HEK293 (cell line): Measurements from ENCODE around the gene BPIFB4.

Experiments
- CTCF ChIP-seq: fragments of 450-650 bp; formaldehyde crosslinking; IDR thresholded peaks from 2 replicates; pipeline ENCODE4 v1.5.1; 2016; ENCODE audit warnings: missing biosample characterization, missing genetic modification characterization
- GLIS2 ChIP-seq: fragments of 450-650 bp; formaldehyde crosslinking; IDR thresholded peaks from 2 replicates; pipeline ENCODE4 v1.5.1; 2016; ENCODE audit warnings: missing biosample characterization, missing genetic modification characterization
- MYNN ChIP-seq: fragments of 450-650 bp; formaldehyde crosslinking; IDR thresholded peaks from 2 replicates; pipeline ENCODE4 v1.5.1; 2016; ENCODE audit warnings: missing biosample characterization, missing genetic modification characterization, borderline replicate concordance
- YY1 ChIP-seq: fragments of 450-650 bp; formaldehyde crosslinking; IDR thresholded peaks from 2 replicates; pipeline ENCODE4 v1.5.1; 2018; ENCODE audit warnings: missing biosample characterization, missing genetic modification characterization
- YY2 ChIP-seq: fragments of 450-650 bp; formaldehyde crosslinking; IDR thresholded peaks from 2 replicates; pipeline ENCODE4 v1.5.1; 2016; ENCODE audit warnings: missing biosample characterization, missing genetic modification characterization
- ZNF274 ChIP-seq, 2 experiments: fragments of 200-500 bp in 1 of 2; fragments of 450-650 bp in 1 of 2; sonication (Bioruptor generic) in 1 of 2; formaldehyde crosslinking in 1 of 2; IDR thresholded peaks; 2 replicates each; pipeline versions ENCODE4 v1.5.1 to v1.6.1; 2014 to 2016; ENCODE audit warnings: borderline replicate concordance in 1 of 2, inconsistent platforms in 1 of 2, low read length in 1 of 2, missing biosample characterization in 1 of 2, missing genetic modification characterization in 1 of 2

- TF ChIP-seq CTCF (tag by site-specific recombination), result no peak
- TF ChIP-seq ZNF274 (IDR thresholded peaks at IDR 0.05; ENCODE audit: low read length), result no peak
- TF ChIP-seq ZNF274 (tag by site-specific recombination; IDR thresholded peaks at IDR 0.05; ENCODE audit: borderline replicate concordance), result no peak
- no peak for TF ChIP-seq YY2 (tag by site-specific recombination)
- TF ChIP-seq GLIS2 (tag by site-specific recombination), result no peak
- no peak for TF ChIP-seq YY1 (tag by site-specific recombination)
- no peak for TF ChIP-seq MYNN
Observed at GRCh38 chr20:33159713-33160112, 80.3 kb downstream of the BPIFB4 start.
